Natural killer cell (primary cell): ENCODE measurements around the gene EXOC3L4. TPM values are rescaled to one million over a fixed set of nuclear protein-coding genes. Genes with fewer than 3 reads are reported as not detected.
"Not testable (repeated sequence)": the region's sequence is repeated elsewhere in the genome, so short reads cannot be mapped to it uniquely, and the experiment has no call there.

Experiments
- ATAC-seq, 3 donors: fragments of 150-1000 bp in 2 of 3; fragments of 200-7000 bp in 1 of 3; cut with Tn5 transposase; 1 replicate in 1 of 3; 2 replicates in 2 of 3; pipeline ENCODE4 v1.10.0; 2021; ENCODE audit warnings: mild to moderate bottlenecking in 2 of 3, moderate library complexity in 2 of 3
- DNase-seq, 2 donors: peaks; one replicate each; pipeline versions ENCODE4 v3.0.0 to v3.0.0-alpha.2; 2013 to 2021; ENCODE audit warnings: mixed read lengths in 1 of 2
- H3K27ac ChIP-seq: one replicate; pipeline ENCODE4 v1.5.1; 2013; ENCODE audit warnings: mild to moderate bottlenecking, low read length
- H3K27me3 ChIP-seq: one replicate; pipeline ENCODE4 v1.6.1; 2013; ENCODE audit warnings: low read length; ENCODE audit not compliant: control insufficient read depth, insufficient read depth
- H3K36me3 ChIP-seq: one replicate; pipeline ENCODE4 v1.6.1; 2013; ENCODE audit warnings: low read length; ENCODE audit not compliant: control insufficient read depth, insufficient read depth
- H3K4me1 ChIP-seq: one replicate; pipeline ENCODE4 v1.6.1; 2013; ENCODE audit warnings: low read length; ENCODE audit not compliant: control insufficient read depth, insufficient read depth
- H3K4me3 ChIP-seq: one replicate; pipeline ENCODE4 v1.5.1; 2013; ENCODE audit warnings: low read length
- H3K9me3 ChIP-seq: one replicate; pipeline ENCODE4 v1.6.1; 2013; ENCODE audit warnings: low read length; ENCODE audit not compliant: control insufficient read depth, insufficient read depth
- H3K27ac Mint-ChIP-seq, 2 donors: one replicate each; pipeline ENCODE4 v1.8.0; 2022; ENCODE audit warnings: mild to moderate bottlenecking in 2 of 2, mixed read lengths in 2 of 2, moderate library complexity in 1 of 2
- H3K27me3 Mint-ChIP-seq, 2 donors: one replicate each; pipeline ENCODE4 v1.8.0; 2022; ENCODE audit warnings: low read depth in 2 of 2, mixed read lengths in 2 of 2
- H3K36me3 Mint-ChIP-seq: one replicate; pipeline ENCODE4 v1.8.0; 2022; ENCODE audit warnings: mixed read lengths
- H3K4me1 Mint-ChIP-seq, 2 donors: one replicate each; pipeline ENCODE4 v1.8.0; 2022; ENCODE audit warnings: mixed read lengths in 2 of 2
- H3K4me3 Mint-ChIP-seq: one replicate; pipeline ENCODE4 v1.8.0; 2022; ENCODE audit warnings: mild to moderate bottlenecking, moderate library complexity, mixed read lengths
- H3K9me3 Mint-ChIP-seq, 2 donors: one replicate each; pipeline ENCODE4 v1.8.0; 2022; ENCODE audit warnings: mixed read lengths in 2 of 2
- CTCF ChIP-seq: fragments of 200-600 bp; IDR thresholded peaks from one replicate; pipeline ENCODE4 v1.8.0; 2022; ENCODE audit warnings: antibody characterized with exemption
- WGBS: methylation state at CpG from one replicate; pipeline ENCODE4 v1.1.7; 2013; ENCODE audit warnings: missing lambda C conversion rate; ENCODE audit not compliant: insufficient coverage; 5-methylcytosine and 5-hydroxymethylcytosine counted together
- intact Hi-C: fragments of 100-400 bp; cut with micrococcal nuclease; formaldehyde crosslinking; loops from one replicate; pipeline ENCODE4 v1.14.2; 2022
- total RNA-seq, 4 donors: library from RNA; stranded (reverse); fragments of 120-200 nt in 1 of 4; gene quantifications; one replicate each; pipeline versions ENCODE4 v1.2.3 to v1.2.4, GENCODE V29; 2013 to 2022

EXOC3L4 gene
- total RNA-seq, 3 donors from 2014 or later (not counting 1 experiment from before 2014, with no cell fraction given), result not detected

GRCh38 chr14:103113774-103114173 is 19.2 kb downstream of the EXOC3L4 start:
- intact Hi-C loops, result no loop called here
- Mint-ChIP-seq H3K9me3 (no peaks in the 10 kb centered on the region), H3K27me3 (no peaks in the 10 kb centered on the region), H3K36me3 (no peaks in the 10 kb centered on the region), H3K4me1 (peaks cover 5 to 6% of the 10 kb centered on the region in 2 donors), H3K4me3 (no peak overlapping the region), H3K27ac (no peak overlapping the region)
- Histone ChIP-seq H3K4me1 (peaks cover 27% of the 10 kb centered on the region), H3K4me3 (no peak overlapping the region), H3K27ac (no peak overlapping the region), H3K9me3 (no peaks in the 10 kb centered on the region), H3K27me3 (no peaks in the 10 kb centered on the region), H3K36me3 (no peaks in the 10 kb centered on the region)
- DNase-seq, result no peak
- 63% methylated on average over 13 of the region's 13 CpGs for WGBS
- ATAC-seq, result no peak
- TF ChIP-seq CTCF, result no peak

- WGBS, result 52% methylated on average over 12 of the region's 12 CpGs
- H3K4me1 Mint-ChIP-seq, DNase-seq, H3K9me3 Mint-ChIP-seq, intact Hi-C loops, H3K36me3 Mint-ChIP-seq, H3K27ac Mint-ChIP-seq, ATAC-seq, H3K27me3 Mint-ChIP-seq, H3K27me3 ChIP-seq, H3K27ac ChIP-seq, H3K9me3 ChIP-seq, H3K4me3 ChIP-seq, H3K36me3 ChIP-seq: not testable (repeated sequence)
- peak overlapping the region; percentile 65 for H3K4me3 Mint-ChIP-seq
- H3K4me1 ChIP-seq, result peaks cover 33% of the 10 kb centered on the region
Observed at GRCh38 chr14:103115086-103115679, 20.7 kb downstream of the EXOC3L4 start.

- DNase-seq (no peak), ATAC-seq (no peak)
- Mint-ChIP-seq H3K9me3 (no peaks in the 10 kb centered on the region), H3K36me3 (no peaks in the 10 kb centered on the region), H3K4me1 (peaks cover 5 to 6% of the 10 kb centered on the region in 2 donors), H3K27me3 (peaks cover 9 to 14% of the 10 kb centered on the region in 2 donors), H3K27ac (no peak overlapping the region), H3K4me3 (no peak overlapping the region)
- H3K4me1 ChIP-seq, result peaks cover 33% of the 10 kb centered on the region
- no peaks in the 10 kb centered on the region for H3K9me3 ChIP-seq
- no peaks in the 10 kb centered on the region for H3K36me3 ChIP-seq
- H3K27me3 ChIP-seq, result no peaks in the 10 kb centered on the region
- no peak for TF ChIP-seq CTCF
- intact Hi-C loops, result no loop called here
- 92% methylated on average over 10 of the region's 10 CpGs for WGBS
- no peak overlapping the region for H3K27ac ChIP-seq
- H3K4me3 ChIP-seq, result no peak overlapping the region
Observed at GRCh38 chr14:103115845-103116572, 21.5 kb downstream of the EXOC3L4 start.

GRCh38 chr14:103116636-103117035 is 22.1 kb downstream of the EXOC3L4 start:
- Mint-ChIP-seq H3K27ac (no peak overlapping the region), H3K4me3 (no peak overlapping the region), H3K36me3 (no peaks in the 10 kb centered on the region), H3K4me1 (peaks cover 5 to 6% of the 10 kb centered on the region in 2 donors), H3K27me3 (peaks cover 9 to 20% of the 10 kb centered on the region in 2 donors), H3K9me3 (no peaks in the 10 kb centered on the region)
- intact Hi-C loops, result no loop called here
- TF ChIP-seq CTCF, result no peak
- Histone ChIP-seq H3K27ac (no peak overlapping the region), H3K27me3 (no peaks in the 10 kb centered on the region), H3K4me3 (no peak overlapping the region), H3K36me3 (no peaks in the 10 kb centered on the region), H3K9me3 (no peaks in the 10 kb centered on the region), H3K4me1 (peaks cover 39% of the 10 kb centered on the region)
- WGBS, result 93% methylated on average over 17 of the region's 17 CpGs
- DNase-seq (no peak), ATAC-seq (no peak)

- ATAC-seq, H3K4me3 Mint-ChIP-seq, H3K4me1 Mint-ChIP-seq, H3K36me3 Mint-ChIP-seq, DNase-seq, intact Hi-C loops, H3K27me3 ChIP-seq, H3K9me3 Mint-ChIP-seq, H3K36me3 ChIP-seq, H3K27ac ChIP-seq, H3K9me3 ChIP-seq, H3K27ac Mint-ChIP-seq, H3K4me3 ChIP-seq: not testable (repeated sequence)
- peaks cover 39% of the 10 kb centered on the region for H3K4me1 ChIP-seq
- WGBS, result 92% methylated on average over 4 of the region's 7 CpGs
- peaks cover 12 to 27% of the 10 kb centered on the region in 2 donors for H3K27me3 Mint-ChIP-seq
Observed at GRCh38 chr14:103117499-103117898, 23.0 kb downstream of the EXOC3L4 start.
